K562 (cell line): ENCODE data around the gene PTGES3. TPM values are rescaled to one million over a fixed set of nuclear protein-coding genes. Genes with fewer than 3 reads are reported as not detected.
A peak's percentile ranks its signal among the peaks of the same experiment; 100 is the strongest.

Source experiments
- CAMTA2 ChIP-seq: fragments of 250-450 bp; sonication (Bioruptor Pico); conservative IDR thresholded peaks from 2 replicates; pipeline ENCODE4 v1.5.1; 2022
- CBX5 ChIP-seq: IDR thresholded peaks from 2 replicates; pipeline ENCODE4 v1.6.1; 2014; ENCODE audit warnings: low read depth, borderline replicate concordance
- HMG20A ChIP-seq: fragments of 450-650 bp; formaldehyde crosslinking; conservative IDR thresholded peaks from 2 replicates; pipeline ENCODE4 v1.4.0; 2020; ENCODE audit warnings: mild to moderate bottlenecking, mixed read lengths
- ILF3 ChIP-seq: fragments of 450-650 bp; IDR thresholded peaks from 2 replicates; pipeline ENCODE4 v1.6.1; 2018; ENCODE audit warnings: antibody characterized with exemption, mild to moderate bottlenecking, moderate library complexity, borderline replicate concordance
- KHSRP ChIP-seq: fragments of 450-650 bp; IDR thresholded peaks from 2 replicates; pipeline ENCODE4 v1.6.1; 2017
- MTA1 ChIP-seq: fragments of 450-650 bp; IDR thresholded peaks from 2 replicates; pipeline ENCODE4 v1.6.1; 2017; ENCODE audit warnings: borderline replicate concordance
- NFYB ChIP-seq: IDR thresholded peaks from 2 replicates; pipeline ENCODE4 v1.6.1; 2011; ENCODE audit warnings: mild to moderate bottlenecking, moderate library complexity; ENCODE audit not compliant: insufficient read length; ENCODE audit errors: extremely low read depth
- PPARD ChIP-seq: fragments of 250-450 bp; sonication (Bioruptor Pico); IDR thresholded peaks from 2 replicates; pipeline ENCODE4 v1.8.0; 2022; ENCODE audit warnings: inconsistent platforms, mild to moderate bottlenecking, moderate library complexity
- RBM22 ChIP-seq: fragments of 200-400 bp; formaldehyde crosslinking; IDR thresholded peaks from 2 replicates; pipeline ENCODE4 v1.6.1; 2018; ENCODE audit warnings: low read length, low read depth; ENCODE audit not compliant: poor library complexity, severe bottlenecking
- RREB1 ChIP-seq: fragments of 250-450 bp; sonication (Bioruptor Pico); IDR thresholded peaks from 2 replicates; pipeline ENCODE4 v1.4.0; 2020
- RUNX1 ChIP-seq: sonication (generic); IDR thresholded peaks from 2 replicates; pipeline ENCODE4 v1.6.1; 2016; ENCODE audit warnings: antibody characterized with exemption, low read depth
- SMAD2 ChIP-seq: fragments of 150-350 bp; IDR thresholded peaks from 2 replicates; pipeline ENCODE4 v1.6.1; 2014; ENCODE audit warnings: low read depth, mild to moderate bottlenecking, low read length
- SRSF3 ChIP-seq: fragments of 200-400 bp; formaldehyde crosslinking; IDR thresholded peaks from 2 replicates; pipeline ENCODE4 v1.6.1; 2016; ENCODE audit warnings: mild to moderate bottlenecking, low read length, moderate library complexity; ENCODE audit not compliant: insufficient read depth
- TEAD1 ChIP-seq, 2 experiments: fragments of 450-650 bp in 1 of 2; sonication (generic) in 1 of 2; formaldehyde crosslinking; IDR thresholded peaks; 2 replicates each; pipeline versions ENCODE4 v1.4.0 to v1.8.0; 2020 to 2022; ENCODE audit warnings: mild to moderate bottlenecking in 2 of 2, missing genetic modification reagents in 1 of 2
- ZFP91 ChIP-seq: sonication (generic); formaldehyde crosslinking; IDR thresholded peaks from 2 replicates; pipeline ENCODE4 v1.8.0; 2022; ENCODE audit warnings: mild to moderate bottlenecking, missing genetic modification reagents
- ZNF217 ChIP-seq: sonication (generic); formaldehyde crosslinking; IDR thresholded peaks from 2 replicates; pipeline ENCODE4 v1.8.0; 2022; ENCODE audit warnings: mild to moderate bottlenecking, missing genetic modification reagents
- ZNF639 ChIP-seq, 2 experiments: fragments of 200-800 bp in 1 of 2; sonication (Bioruptor generic) in 1 of 2; sonication (generic) in 1 of 2; formaldehyde crosslinking in 1 of 2; IDR thresholded peaks in 1 of 2; conservative IDR thresholded peaks in 1 of 2; 2 replicates each; pipeline versions ENCODE4 v1.5.0 to v1.6.1; 2016 to 2020; ENCODE audit warnings: missing compliant biosample characterization in 1 of 2, missing genetic modification characterization in 1 of 2, missing genetic modification reagents in 1 of 2
- ZNF766 ChIP-seq: fragments of 200-800 bp; sonication (Bioruptor generic); conservative IDR thresholded peaks from 2 replicates; pipeline ENCODE4 v1.6.1; 2016; ENCODE audit warnings: missing genetic modification characterization, missing compliant biosample characterization
- ZNF780A ChIP-seq: fragments of 250-450 bp; sonication (Bioruptor Pico); IDR thresholded peaks from 2 replicates; pipeline ENCODE4 v1.5.0; 2021; ENCODE audit warnings: mild to moderate bottlenecking
- polyA plus RNA-seq, 8 experiments: library from polyadenylated mRNA; depleted of rRNA in 4 of 8; stranded (reverse) in 5 of 8; unstranded in 3 of 8; fragments of >200 nt; fragmentation: Nextera tagmentation in 2 of 8; fragmentation: Illumina TruSeq in 1 of 8; extraction: Ambion mirVana in 2 of 8; extraction: Trizol in 1 of 8; gene quantifications; 2 replicates each; pipeline versions ENCODE4 v1.2.1 to v1.2.3, GENCODE V29; 2011 to 2014; ENCODE audit warnings: inconsistent platforms in 1 of 8, missing spikeins in 1 of 8
- total RNA-seq, 7 experiments: library from RNA; depleted of rRNA in 6 of 7; stranded (reverse); fragments of >200 nt in 6 of 7; fragmentation: Illumina TruSeq in 2 of 7; extraction: Trizol in 2 of 7; gene quantifications; 2 replicates each; pipeline versions ENCODE4 v1.2.1 to v1.2.3, GENCODE V29; 2011 to 2021; ENCODE audit warnings: low replicate concordance in 1 of 7

Gene PTGES3
- total and polyA plus RNA-seq, 9 of the 15 experiments (the other 6 are each of a cell fraction or from before 2014, with no cell fraction given): 163 to 501 (median 213) TPM

DNA sequence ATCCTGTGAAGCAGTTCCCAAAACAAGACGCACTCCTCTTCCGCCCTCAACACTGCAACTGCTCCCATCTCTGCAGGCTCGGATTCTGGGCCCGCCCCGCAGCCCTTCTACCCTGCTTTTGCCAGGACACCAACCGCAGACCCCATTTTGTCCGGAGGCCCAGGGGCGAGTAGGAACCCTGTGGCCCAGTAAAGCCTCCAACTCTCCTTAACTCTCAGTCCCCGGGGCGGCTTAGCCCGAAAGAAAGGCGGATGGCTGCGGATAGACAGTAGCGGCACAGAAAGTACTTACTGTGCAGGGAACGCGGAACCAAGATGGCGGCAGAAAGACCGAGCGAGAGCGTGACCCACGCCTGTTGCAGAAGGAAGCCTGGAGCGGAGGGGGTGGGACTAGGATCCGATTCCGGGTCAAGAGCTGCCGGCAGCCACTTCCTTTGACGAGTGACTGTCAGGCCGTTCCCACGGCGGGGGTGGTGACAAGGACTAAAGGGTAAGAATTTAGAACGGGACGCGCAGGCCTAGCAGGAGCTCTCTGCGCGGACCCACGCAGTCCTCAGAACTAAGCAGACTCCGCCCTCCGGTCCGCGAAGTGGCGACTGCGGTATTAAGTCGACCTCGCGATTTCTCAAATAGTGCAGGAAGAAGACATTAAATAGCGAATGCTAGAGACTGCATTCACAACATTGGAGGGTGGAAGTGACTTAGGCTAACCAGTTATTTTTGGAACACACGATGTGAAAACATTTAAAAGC is 37.1 kb upstream of the PTGES3 start, which contains the start of gene NACA (continued):
- TF ChIP-seq ZNF766 (CRISPR knock-in tag) (no peak), ZNF217 (CRISPR knock-in tag) (no peak), RUNX1 (no peak), SMAD2 (no peak), PPARD (CRISPR knock-in tag) (no peak), NFYB (no peak), ZFP91 (CRISPR knock-in tag) (no peak), CBX5 (no peak), ZNF639 (CRISPR knock-in tag; conservative IDR thresholded peaks at IDR 0.05 in 1 of 2, IDR thresholded peaks at IDR 0.05 in 1 of 2) (peak in 1 of 2 experiments; percentile 90; a peak in 2 of 4 replicates), MTA1 (peak; percentile 68; the same call in 1 of the 2 replicates), HMG20A (no peak), SRSF3 (peak; percentile 66; the same call in 1 of the 2 replicates), RREB1 (CRISPR knock-in tag) (no peak), CAMTA2 (CRISPR knock-in tag) (no peak), ILF3 (no peak; the same call in 1 of the 2 replicates), TEAD1 (CRISPR knock-in tag; IDR thresholded peaks at IDR 0.05) (peak in 1 of 2 experiments; percentile 70; a peak in 1 of 4 replicates), RBM22 (peak; percentile 51), ZNF780A (CRISPR knock-in tag) (no peak), KHSRP (no peak)
